ENCODE results near the gene CDH4.

Gene CDH4

DNA sequence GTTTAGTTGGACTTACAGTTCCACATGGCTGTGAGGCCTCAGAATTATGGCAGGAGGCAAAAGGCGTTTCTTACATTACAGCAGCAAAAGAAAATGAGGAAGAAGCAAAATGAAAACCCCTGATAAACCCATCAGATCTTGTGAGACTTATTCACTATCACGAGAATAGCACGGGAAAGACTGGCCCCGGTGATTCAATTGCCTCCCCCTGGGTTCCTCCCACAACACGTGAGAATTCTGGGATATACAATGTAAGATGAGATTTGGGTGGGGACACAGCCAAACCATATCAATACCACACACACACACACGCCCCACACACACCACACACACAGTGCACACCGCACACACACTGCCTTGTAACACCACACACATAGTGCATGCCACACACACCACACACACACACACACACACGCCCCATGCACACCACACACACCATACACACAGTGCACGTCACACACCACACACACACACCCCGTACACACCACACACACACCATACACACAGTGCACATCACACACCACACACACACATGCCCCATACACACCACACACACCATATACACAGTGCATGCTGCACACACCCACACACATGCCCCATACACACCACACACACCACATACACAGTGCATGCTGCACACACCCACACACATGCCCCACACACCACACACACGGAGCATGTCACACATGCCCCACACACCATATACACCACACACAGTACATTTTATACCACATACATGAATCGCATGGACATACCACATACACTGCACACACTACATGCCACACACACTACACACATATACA lies 503.1 kb downstream of the CDH4 start:
- H3K4me3 ChIP-seq (ENCODE audit: low read depth, low read length) = no peak overlapping the region

GRCh38 chr20:61755971-61756845 lies 504.1 kb downstream of the CDH4 start:
- TF ChIP-seq CTCF (IDR thresholded peaks at IDR 0.05; ENCODE audit: low read depth, low read length) = no peak

More for the DNA sequence above, 503.1 kb downstream of the CDH4 start:
- no peak for TF ChIP-seq CTCF (IDR thresholded peaks at IDR 0.05; ENCODE audit: low read depth, low read length)

GRCh38 chr20:61756966-61757677 lies 505.1 kb downstream of the CDH4 start:
- no peak overlapping the region for H3K4me3 ChIP-seq (ENCODE audit: low read depth, low read length)
- TF ChIP-seq CTCF (IDR thresholded peaks at IDR 0.05; ENCODE audit: low read depth, low read length) = no peak

More at GRCh38 chr20:61755971-61756845, 504.1 kb downstream of the CDH4 start:
- H3K4me3 ChIP-seq (ENCODE audit: low read depth, low read length) = no peak overlapping the region

DNA sequence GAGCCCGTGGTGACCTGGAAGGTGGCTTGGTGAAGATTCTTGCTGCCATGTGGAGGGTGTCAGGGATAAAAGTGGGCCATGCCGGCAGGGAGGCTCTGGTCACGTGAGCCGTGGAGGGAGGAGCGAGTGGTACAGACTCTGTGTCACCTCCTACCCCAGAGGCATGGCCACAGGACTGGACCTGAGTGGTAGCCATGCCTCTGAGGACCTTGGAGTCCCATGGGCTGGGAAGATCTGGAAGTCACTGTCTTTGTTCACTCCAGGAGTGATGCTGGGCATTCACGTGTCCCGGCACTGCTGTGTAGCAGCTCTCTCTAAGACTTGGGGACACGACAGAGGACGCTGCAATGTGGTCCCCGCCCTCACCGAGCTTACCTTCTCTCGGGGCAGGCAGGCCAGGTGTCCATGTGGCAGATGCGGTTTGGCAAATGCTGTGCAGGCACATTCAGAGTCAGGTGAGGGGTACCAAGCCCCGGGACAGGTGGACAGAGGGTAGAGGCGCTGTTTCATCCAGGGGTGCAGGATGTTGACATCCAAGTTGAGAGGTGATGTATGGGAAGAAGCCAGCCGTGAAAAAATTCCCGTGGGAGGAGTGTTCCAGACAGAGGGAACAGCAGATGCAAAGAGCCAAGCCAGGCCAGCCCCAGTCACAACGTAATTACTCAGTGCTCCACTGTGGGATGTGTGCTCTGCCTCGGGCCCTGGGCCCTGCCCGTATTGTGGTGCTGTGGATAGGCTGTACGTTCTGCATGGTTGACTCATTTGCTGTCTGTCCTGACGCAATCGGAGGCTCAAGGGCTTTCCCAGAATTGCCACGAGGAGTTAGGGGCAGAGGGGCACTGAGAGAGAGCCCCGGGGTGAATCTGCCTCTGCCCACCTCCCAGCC lies 505.9 kb downstream of the CDH4 start:
- no peak for TF ChIP-seq CTCF (IDR thresholded peaks at IDR 0.05; ENCODE audit: low read depth, low read length)
- H3K4me3 ChIP-seq (ENCODE audit: low read depth, low read length) = no peak overlapping the region

GRCh38 chr20:61758564-61759200 lies 506.6 kb downstream of the CDH4 start:
- H3K4me3 ChIP-seq (ENCODE audit: low read depth, low read length) = no peak overlapping the region
- no peak for TF ChIP-seq CTCF (IDR thresholded peaks at IDR 0.05; ENCODE audit: low read depth, low read length)
